GM18867 (cell line): ENCODE data around the gene C8A.
A peak's percentile ranks its signal among the peaks of the same experiment; 100 is the strongest.

Experiments used
- ATAC-seq: cut with Tn5 transposase; IDR thresholded peaks from one replicate; pipeline ENCODE4 v1.9.1; 2021; ENCODE audit warnings: mild to moderate bottlenecking, moderate library complexity; ENCODE audit not compliant: unreplicated experiment

Gene C8A

GRCh38 chr1:56854521-56855099 is at the start of gene C8A:
Gene C8A, plus strand, starts transcription at chr1:56854797. Its CDS starts 105 bp downstream, at chr1:56854902.
- no peak for ATAC-seq

- no peak for ATAC-seq
Observed at GRCh38 chr1:56806804-56807203, 47.8 kb upstream of the C8A start.

- no peak for ATAC-seq
Observed at GRCh38 chr1:56808410-56808809, 46.2 kb upstream of the C8A start.

GRCh38 chr1:56811331-56811730 is 43.3 kb upstream of the C8A start:
- ATAC-seq = no peak

GRCh38 chr1:56814205-56814604 is 40.4 kb upstream of the C8A start:
- ATAC-seq = no peak

GRCh38 chr1:56816264-56816663 is 38.3 kb upstream of the C8A start:
- no peak for ATAC-seq

- peak; percentile 48 for ATAC-seq
Observed at GRCh38 chr1:56816909-56817308, 37.7 kb upstream of the C8A start.

- no peak for ATAC-seq
Observed at GRCh38 chr1:56817716-56818463, 36.7 kb upstream of the C8A start.

GRCh38 chr1:56819387-56819899 is 35.2 kb upstream of the C8A start, which contains the start of gene FYB2:
Gene FYB2, minus strand, starts transcription at chr1:56819404. Its CDS starts 114 bp downstream, at chr1:56819290.
- no peak for ATAC-seq

- ATAC-seq = peak; percentile 81
Observed at GRCh38 chr1:56820755-56821461, 33.7 kb upstream of the C8A start.

GRCh38 chr1:56821462-56821797 is 33.2 kb upstream of the C8A start:
- peak; percentile 3 for ATAC-seq

GRCh38 chr1:56824271-56824670 is 30.3 kb upstream of the C8A start:
- no peak for ATAC-seq

- ATAC-seq = no peak
Observed at GRCh38 chr1:56824938-56825337, 29.7 kb upstream of the C8A start.

- no peak for ATAC-seq
Observed at GRCh38 chr1:56825436-56825835, 29.2 kb upstream of the C8A start.

GRCh38 chr1:56827711-56828110 is 26.9 kb upstream of the C8A start:
- ATAC-seq = no peak

GRCh38 chr1:56830052-56830451 is 24.5 kb upstream of the C8A start:
- no peak for ATAC-seq

- ATAC-seq = peak; percentile 86
Observed at GRCh38 chr1:56831871-56832693, 22.5 kb upstream of the C8A start.

- ATAC-seq = no peak
Observed at GRCh38 chr1:56833088-56833487, 21.5 kb upstream of the C8A start.

- no peak for ATAC-seq
Observed at GRCh38 chr1:56834137-56834900, 20.3 kb upstream of the C8A start.

- ATAC-seq = no peak
Observed at GRCh38 chr1:56835657-56836056, 18.9 kb upstream of the C8A start.
